ES-I3 (cell line): ENCODE results near the gene SLC22A2.

Source experiments
- H3K36me3 ChIP-seq: 2 replicates; pipeline ENCODE4 v1.6.1; 2013; ENCODE audit warnings: mild to moderate bottlenecking, low read length, control low read depth, moderate library complexity; ENCODE audit not compliant: insufficient read depth
- H3K4me1 ChIP-seq: 2 replicates; pipeline ENCODE4 v1.6.1; 2013; ENCODE audit warnings: mild to moderate bottlenecking, control low read depth, low read length; ENCODE audit not compliant: insufficient read depth
- H3K9ac ChIP-seq: 2 replicates; pipeline ENCODE4 v1.6.1; 2013; ENCODE audit warnings: low read depth, mild to moderate bottlenecking, low read length, moderate library complexity
- H3K9me3 ChIP-seq: 2 replicates; pipeline ENCODE4 v1.6.1; 2013; ENCODE audit warnings: mild to moderate bottlenecking, low read length, moderate library complexity; ENCODE audit not compliant: control insufficient read depth, insufficient read depth

The SLC22A2 gene

GRCh38 chr6:160224639-160225237 is 33.9 kb downstream of the SLC22A2 start:
- no peaks in the 10 kb centered on the region for H3K36me3 ChIP-seq
- no peak overlapping the region for H3K9ac ChIP-seq
- peaks cover 8% of the 10 kb centered on the region; the same call in 1 of the 2 replicates for H3K4me1 ChIP-seq
- H3K9me3 ChIP-seq: no peaks in the 10 kb centered on the region; the same call in 1 of the 2 replicates

DNA sequence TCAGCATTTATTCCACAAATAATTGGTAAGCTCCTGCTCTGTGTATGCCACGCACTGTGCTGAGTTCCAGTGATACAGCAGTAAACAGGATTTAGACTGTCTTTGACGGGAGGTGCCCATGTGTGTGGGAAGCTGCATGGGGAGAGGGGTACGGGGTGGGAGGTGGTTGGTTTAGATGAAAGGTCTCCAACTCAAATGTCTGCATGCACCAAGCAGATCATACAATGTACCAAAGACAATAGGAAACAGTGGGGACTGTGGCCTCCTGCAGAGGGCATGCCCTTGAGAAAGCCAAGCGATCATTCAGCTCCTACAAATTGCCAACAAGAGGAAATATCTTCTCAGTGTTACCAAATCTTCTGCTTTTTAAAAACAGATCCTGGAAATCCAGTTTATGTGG is 36.1 kb downstream of the SLC22A2 start:
- Histone ChIP-seq H3K9me3 (no peaks in the 10 kb centered on the region; the same call in 1 of the 2 replicates), H3K9ac (no peak overlapping the region), H3K4me1 (peaks cover 8% of the 10 kb centered on the region; the same call in 1 of the 2 replicates)

GRCh38 chr6:160221918-160222317 is 36.7 kb downstream of the SLC22A2 start:
- H3K9me3 ChIP-seq: no peaks in the 10 kb centered on the region; the same call in 1 of the 2 replicates
- no peak overlapping the region for H3K9ac ChIP-seq
- no peaks in the 10 kb centered on the region for H3K36me3 ChIP-seq
- peaks cover 8% of the 10 kb centered on the region; the same call in 1 of the 2 replicates for H3K4me1 ChIP-seq

More for the DNA sequence above, 36.1 kb downstream of the SLC22A2 start:
- H3K36me3 ChIP-seq: no peaks in the 10 kb centered on the region

DNA sequence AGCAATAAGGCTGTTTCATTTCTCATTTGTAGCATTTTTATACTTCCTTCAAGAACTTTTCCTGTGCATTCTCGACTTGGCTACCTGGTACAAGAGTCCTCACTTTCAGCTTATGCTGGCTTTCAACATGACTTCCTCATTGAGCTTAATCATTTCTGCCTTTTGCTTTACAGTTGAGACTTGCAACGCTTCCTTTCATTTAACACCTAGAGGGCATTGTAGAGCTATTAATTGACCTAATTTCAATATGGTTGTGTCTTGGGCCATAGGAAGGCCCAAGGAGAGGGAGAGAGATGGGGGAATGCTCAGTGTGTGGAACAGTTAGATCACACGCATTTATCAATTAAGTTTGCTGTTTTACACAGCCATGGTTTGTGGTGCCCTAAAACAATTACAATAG is 37.2 kb downstream of the SLC22A2 start:
- no peaks in the 10 kb centered on the region for H3K36me3 ChIP-seq
- peaks cover 7% of the 10 kb centered on the region; the same call in 1 of the 2 replicates for H3K4me1 ChIP-seq
- no peak overlapping the region for H3K9ac ChIP-seq
- H3K9me3 ChIP-seq: no peaks in the 10 kb centered on the region; the same call in 1 of the 2 replicates

- Histone ChIP-seq H3K9me3 (no peaks in the 10 kb centered on the region), H3K4me1 (peaks cover 5% of the 10 kb centered on the region; the same call in 1 of the 2 replicates), H3K36me3 (no peaks in the 10 kb centered on the region), H3K9ac (no peak overlapping the region)
Measured at GRCh38 chr6:160218810-160219209, 39.8 kb downstream of the SLC22A2 start.

GRCh38 chr6:160217863-160218262 is 40.8 kb downstream of the SLC22A2 start:
- Histone ChIP-seq H3K9ac (no peak overlapping the region), H3K9me3 (no peaks in the 10 kb centered on the region), H3K4me1 (peaks cover 3% of the 10 kb centered on the region; the same call in 1 of the 2 replicates)

GRCh38 chr6:160217073-160217472 is 41.5 kb downstream of the SLC22A2 start:
- Histone ChIP-seq H3K4me1 (no peaks in the 10 kb centered on the region), H3K36me3 (no peaks in the 10 kb centered on the region), H3K9ac (no peak overlapping the region), H3K9me3 (no peaks in the 10 kb centered on the region)

More at GRCh38 chr6:160217863-160218262, 40.8 kb downstream of the SLC22A2 start:
- no peaks in the 10 kb centered on the region for H3K36me3 ChIP-seq

GRCh38 chr6:160215232-160215631 is 43.4 kb downstream of the SLC22A2 start:
- no peaks in the 10 kb centered on the region for H3K36me3 ChIP-seq
- H3K9ac ChIP-seq: no peak overlapping the region
- no peaks in the 10 kb centered on the region for H3K9me3 ChIP-seq
- H3K4me1 ChIP-seq: no peaks in the 10 kb centered on the region

DNA sequence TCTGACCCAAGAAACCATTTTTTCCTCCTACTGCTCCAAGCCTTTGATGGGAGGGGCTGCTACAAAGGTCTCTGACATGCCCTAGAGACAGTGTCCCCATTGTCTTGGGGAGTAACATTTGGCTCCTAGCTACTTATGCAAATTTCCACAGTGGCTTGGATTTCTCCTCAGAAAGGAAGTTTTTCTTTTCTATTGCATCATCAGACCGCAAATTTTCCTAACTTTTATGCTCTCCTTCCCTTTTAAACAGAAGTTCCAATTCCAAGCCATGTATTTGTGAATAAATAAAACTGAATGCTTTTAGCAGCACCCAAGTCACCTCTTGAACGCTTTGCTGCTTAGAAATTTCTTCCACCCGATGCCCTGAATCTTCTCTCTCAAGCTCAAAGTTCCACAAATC is 51.0 kb downstream of the SLC22A2 start:
- Histone ChIP-seq H3K9me3 (no peaks in the 10 kb centered on the region), H3K9ac (no peak overlapping the region), H3K36me3 (no peaks in the 10 kb centered on the region), H3K4me1 (no peaks in the 10 kb centered on the region)

DNA sequence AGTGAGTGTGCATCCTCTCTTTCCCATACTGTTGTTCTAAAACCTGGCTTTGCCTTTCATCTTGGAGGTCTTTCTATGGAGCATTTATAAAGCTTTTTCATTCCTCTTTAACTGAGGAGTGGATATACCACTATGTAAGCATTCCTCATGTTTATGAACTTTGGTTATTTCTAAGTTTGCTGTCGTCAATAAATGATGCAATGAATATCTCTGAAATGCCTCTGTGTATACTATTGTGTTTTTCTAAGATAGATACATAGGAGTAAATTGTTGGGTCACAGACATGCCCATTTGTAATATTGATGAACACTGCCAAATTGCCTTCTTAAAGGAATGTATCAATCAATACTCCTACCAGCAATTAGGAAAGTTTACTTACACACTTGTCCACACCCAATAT is 53.9 kb downstream of the SLC22A2 start:
- no peaks in the 10 kb centered on the region for H3K9me3 ChIP-seq
- no peak overlapping the region for H3K9ac ChIP-seq
- no peaks in the 10 kb centered on the region for H3K4me1 ChIP-seq
- H3K36me3 ChIP-seq: no peaks in the 10 kb centered on the region

- no peaks in the 10 kb centered on the region for H3K36me3 ChIP-seq
- H3K9me3 ChIP-seq: no peaks in the 10 kb centered on the region
- no peak overlapping the region for H3K9ac ChIP-seq
- H3K4me1 ChIP-seq: no peaks in the 10 kb centered on the region
Measured at GRCh38 chr6:160203953-160204352, 54.7 kb downstream of the SLC22A2 start.

DNA sequence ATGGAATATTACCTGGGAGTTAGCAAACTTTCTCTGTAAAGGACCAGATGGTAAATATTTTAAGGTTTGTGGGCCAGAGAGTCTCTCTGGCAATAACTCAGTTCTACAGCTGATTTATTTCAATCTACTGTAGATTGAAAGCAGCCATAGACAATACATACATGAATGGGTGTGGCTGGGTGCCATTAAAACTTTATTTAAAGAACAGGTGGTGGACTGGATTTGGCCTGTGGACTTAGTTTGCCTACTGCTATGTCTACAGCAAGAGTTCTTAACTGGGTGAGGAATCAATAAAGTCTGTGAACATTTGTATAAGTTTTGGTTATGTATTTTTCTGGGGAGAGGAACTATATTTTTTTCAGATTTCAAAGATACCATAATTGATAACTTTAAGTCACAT is 55.1 kb downstream of the SLC22A2 start:
- Histone ChIP-seq H3K4me1 (no peaks in the 10 kb centered on the region), H3K9me3 (no peaks in the 10 kb centered on the region), H3K9ac (no peak overlapping the region), H3K36me3 (no peaks in the 10 kb centered on the region)

- no peak overlapping the region for H3K9ac ChIP-seq
- no peaks in the 10 kb centered on the region for H3K4me1 ChIP-seq
- H3K36me3 ChIP-seq: no peaks in the 10 kb centered on the region
- H3K9me3 ChIP-seq: no peaks in the 10 kb centered on the region
Measured at GRCh38 chr6:160203076-160203475, 55.5 kb downstream of the SLC22A2 start.

DNA sequence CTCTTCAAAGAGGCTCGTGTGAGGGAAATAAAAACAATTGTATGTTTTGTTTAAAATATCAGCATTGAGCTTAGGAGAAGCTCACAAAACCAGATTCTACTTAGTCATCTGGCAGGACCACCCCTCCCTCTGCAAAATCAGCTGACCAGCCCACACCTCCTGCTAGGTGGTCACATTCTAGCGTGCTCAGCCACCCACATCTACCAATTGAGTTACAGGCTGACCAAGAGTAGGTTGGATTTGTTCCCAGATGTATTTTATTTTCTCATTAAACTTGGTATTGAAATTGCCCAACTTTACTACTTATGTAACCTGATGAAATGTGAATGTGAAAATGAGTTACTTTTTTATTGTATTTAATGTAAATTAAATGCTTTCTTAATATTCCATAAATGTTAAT is 56.2 kb downstream of the SLC22A2 start:
- Histone ChIP-seq H3K36me3 (no peaks in the 10 kb centered on the region), H3K9me3 (no peaks in the 10 kb centered on the region), H3K9ac (no peak overlapping the region), H3K4me1 (no peaks in the 10 kb centered on the region)

GRCh38 chr6:160201061-160201460 is 57.6 kb downstream of the SLC22A2 start:
- Histone ChIP-seq H3K36me3 (no peaks in the 10 kb centered on the region), H3K9me3 (no peaks in the 10 kb centered on the region), H3K9ac (no peak overlapping the region), H3K4me1 (no peaks in the 10 kb centered on the region)
